IPS-NIHi7 (cell line): ENCODE measurements around the gene CAMTA1.

Source experiments
- DNase-seq: peaks from one replicate; pipeline ENCODE4 v3.0.0; 2012; ENCODE audit warnings: mixed read lengths; ENCODE audit errors: extremely low spot score

CAMTA1 gene

GRCh38 chr1:7721940-7722669 is 936.9 kb downstream of the CAMTA1 start:
- no peak for DNase-seq

GRCh38 chr1:7722670-7723012 is 937.4 kb downstream of the CAMTA1 start:
- no peak for DNase-seq

GRCh38 chr1:7726623-7727022 is 941.4 kb downstream of the CAMTA1 start:
- DNase-seq: no peak

- no peak for DNase-seq
These were observed 942.7 kb downstream of the CAMTA1 start for GRCh38 chr1:7727809-7728471.

GRCh38 chr1:7729761-7730160 is 944.5 kb downstream of the CAMTA1 start:
- no peak for DNase-seq

GRCh38 chr1:7732331-7732730 is 947.1 kb downstream of the CAMTA1 start:
- no peak for DNase-seq

GRCh38 chr1:7733276-7733675 is 948.0 kb downstream of the CAMTA1 start:
- DNase-seq: no peak

GRCh38 chr1:7738044-7738443 is 952.8 kb downstream of the CAMTA1 start:
- DNase-seq: no peak

GRCh38 chr1:7743346-7743745 is 958.1 kb downstream of the CAMTA1 start:
- DNase-seq: no peak

GRCh38 chr1:7744882-7745281 is 959.6 kb downstream of the CAMTA1 start:
- no peak for DNase-seq

- no peak for DNase-seq
These were observed 960.5 kb downstream of the CAMTA1 start for GRCh38 chr1:7745783-7746182.

GRCh38 chr1:7747605-7748004 is 962.4 kb downstream of the CAMTA1 start:
- DNase-seq: no peak

- DNase-seq: no peak
These were observed 963.9 kb downstream of the CAMTA1 start for GRCh38 chr1:7749126-7749525.

GRCh38 chr1:7751174-7751573 is 965.9 kb downstream of the CAMTA1 start:
- DNase-seq: no peak

GRCh38 chr1:7752512-7753417 is 967.5 kb downstream of the CAMTA1 start:
- peak; percentile 64 for DNase-seq

- DNase-seq: no peak
These were observed 968.4 kb downstream of the CAMTA1 start for GRCh38 chr1:7753641-7754040.

- DNase-seq: no peak
These were observed 969.0 kb downstream of the CAMTA1 start for GRCh38 chr1:7754234-7754633.

- peak; percentile 24 for DNase-seq
These were observed 970.2 kb downstream of the CAMTA1 start for GRCh38 chr1:7755448-7755847.

GRCh38 chr1:7760245-7760644 is 975.0 kb downstream of the CAMTA1 start:
- no peak for DNase-seq

- DNase-seq: no peak
These were observed 975.8 kb downstream of the CAMTA1 start for GRCh38 chr1:7761103-7761502.

GRCh38 chr1:7767176-7767575 is 981.9 kb downstream of the CAMTA1 start:
- no peak for DNase-seq

GRCh38 chr1:7768583-7768982 is 983.3 kb downstream of the CAMTA1 start:
- DNase-seq: no peak
